IPS DF 6.9 (cell line): ENCODE results near the gene PEX3.

Experiments
- DNase-seq: peaks from one replicate; pipeline ENCODE4 v3.0.0-alpha.2; 2013; ENCODE audit warnings: low read depth, low spot score
- H3K27ac ChIP-seq: one replicate; pipeline ENCODE4 v1.5.1; 2013; ENCODE audit warnings: low read length, control low read depth
- H3K27me3 ChIP-seq: 2 replicates; pipeline ENCODE4 v1.6.1; 2013; ENCODE audit warnings: mild to moderate bottlenecking, low read length; ENCODE audit not compliant: control insufficient read depth, insufficient read depth
- H3K36me3 ChIP-seq: 2 replicates; pipeline ENCODE4 v1.6.1; 2013; ENCODE audit warnings: low read length; ENCODE audit not compliant: control insufficient read depth, insufficient read depth
- H3K4me1 ChIP-seq: 2 replicates; pipeline ENCODE4 v1.6.1; 2013; ENCODE audit warnings: low read length; ENCODE audit not compliant: control insufficient read depth, insufficient read depth
- H3K4me3 ChIP-seq: 2 replicates; pipeline ENCODE4 v1.5.1; 2013; ENCODE audit warnings: mild to moderate bottlenecking, low read length
- H3K9me3 ChIP-seq: 2 replicates; pipeline ENCODE4 v1.6.1; 2013; ENCODE audit warnings: low read length, inconsistent platforms; ENCODE audit not compliant: control insufficient read depth, insufficient read depth
- WGBS: extraction: QIAGEN DNeasy Blood & Tissue Kit; methylation state at CpG from one replicate; pipeline ENCODE4 v1.1.7; 2013; ENCODE audit warnings: mixed read lengths, missing lambda C conversion rate; ENCODE audit not compliant: insufficient read length, insufficient coverage; 5-methylcytosine and 5-hydroxymethylcytosine counted together

The PEX3 gene

GRCh38 chr6:143516690-143517446, 66.3 kb downstream of the PEX3 start:
- WGBS, result no CpG with 5 or more reads among the region's 2 CpGs
- DNase-seq, result no peak
- Histone ChIP-seq H3K36me3 (no peaks in the 10 kb centered on the region), H3K4me3 (no peak overlapping the region), H3K27me3 (no peaks in the 10 kb centered on the region; the same call in 1 of the 2 replicates), H3K27ac (no peak overlapping the region), H3K9me3 (no peaks in the 10 kb centered on the region), H3K4me1 (peaks cover 3% of the 10 kb centered on the region)

GRCh38 chr6:143517447-143517773, 66.8 kb downstream of the PEX3 start:
- Histone ChIP-seq H3K9me3 (no peaks in the 10 kb centered on the region), H3K4me1 (peaks cover 2% of the 10 kb centered on the region), H3K27me3 (no peaks in the 10 kb centered on the region; the same call in 1 of the 2 replicates), H3K36me3 (no peaks in the 10 kb centered on the region), H3K27ac (no peak overlapping the region), H3K4me3 (no peak overlapping the region)
- WGBS, result no CpG with 5 or more reads among the region's 3 CpGs
- no peak for DNase-seq

- no peaks in the 10 kb centered on the region; the same call in 1 of the 2 replicates for H3K27me3 ChIP-seq
- H3K4me1 ChIP-seq, result peaks cover 2% of the 10 kb centered on the region
- H3K4me3 ChIP-seq, result no peak overlapping the region
- WGBS, result no CpG with 5 or more reads among the region's 8 CpGs
- H3K36me3 ChIP-seq, result no peaks in the 10 kb centered on the region
- DNase-seq, result no peak
- no peaks in the 10 kb centered on the region for H3K9me3 ChIP-seq
- H3K27ac ChIP-seq, result no peak overlapping the region
Observed at GRCh38 chr6:143522039-143522600, 71.5 kb downstream of the PEX3 start.

GRCh38 chr6:143525356-143525755, 74.8 kb downstream of the PEX3 start:
- no CpG with 5 or more reads among the region's 1 CpG for WGBS
- Histone ChIP-seq H3K27ac (no peak overlapping the region), H3K4me3 (no peak overlapping the region), H3K4me1 (no peaks in the 10 kb centered on the region), H3K9me3 (no peaks in the 10 kb centered on the region), H3K27me3 (no peaks in the 10 kb centered on the region), H3K36me3 (no peaks in the 10 kb centered on the region)
- DNase-seq, result no peak

DNA sequence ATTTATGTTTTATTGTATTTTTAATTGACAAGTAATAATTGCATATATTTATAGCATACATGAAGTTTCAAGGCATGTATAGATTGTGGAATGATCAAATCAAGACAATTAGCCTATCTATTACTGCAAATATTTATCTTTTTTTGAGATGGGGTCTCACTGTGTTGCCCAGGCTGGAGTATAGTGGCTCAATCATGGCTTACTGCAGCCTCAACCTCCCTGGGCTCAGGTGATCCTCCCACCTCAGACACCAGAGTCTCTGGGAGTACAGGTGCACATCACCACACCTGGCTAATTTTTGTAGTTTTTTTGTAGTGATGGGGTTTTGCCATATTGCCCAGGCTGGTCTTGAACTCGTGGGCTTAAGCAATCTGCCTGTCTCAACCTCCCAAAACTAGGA, 77.1 kb downstream of the PEX3 start:
- no CpG with 5 or more reads among the region's 1 CpG for WGBS
- DNase-seq, result no peak
- no peaks in the 10 kb centered on the region for H3K27me3 ChIP-seq
- H3K36me3 ChIP-seq, result no peaks in the 10 kb centered on the region
- H3K4me3 ChIP-seq, result no peak overlapping the region
- no peak overlapping the region for H3K27ac ChIP-seq
- H3K9me3 ChIP-seq, result no peaks in the 10 kb centered on the region
- H3K4me1 ChIP-seq, result no peaks in the 10 kb centered on the region

DNA sequence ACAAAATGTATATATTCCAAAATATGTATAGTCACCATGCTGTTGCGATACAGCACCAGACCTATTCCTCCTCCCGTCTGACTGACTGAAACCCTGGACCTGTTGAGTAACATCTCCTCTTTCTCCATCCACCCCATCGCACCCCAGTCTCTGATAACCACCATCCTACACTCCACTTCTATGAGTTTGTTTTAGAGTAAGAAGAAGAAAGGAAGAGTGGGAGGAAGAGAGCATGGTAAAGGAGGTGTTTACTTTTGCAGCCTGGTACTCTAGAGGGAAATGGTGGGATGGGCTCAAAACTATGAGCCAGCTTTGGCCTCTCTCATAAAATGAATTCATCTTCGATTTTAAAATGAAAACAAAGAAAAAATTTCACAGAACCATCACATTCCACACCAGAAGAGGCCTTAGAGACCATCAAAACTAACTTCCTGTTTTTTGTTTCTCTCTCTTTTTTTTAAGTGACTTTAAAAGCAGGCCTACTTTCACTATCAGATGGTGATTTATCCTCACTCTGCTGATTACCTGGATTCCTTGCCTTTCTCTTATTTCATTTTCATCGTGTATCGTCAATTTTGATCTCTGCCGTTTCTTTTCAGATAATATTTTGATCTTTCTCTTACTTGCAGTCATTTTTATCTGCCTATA, 77.7 kb downstream of the PEX3 start:
- DNase-seq, result no peak
- Histone ChIP-seq H3K36me3 (no peaks in the 10 kb centered on the region), H3K4me1 (no peaks in the 10 kb centered on the region), H3K27me3 (no peaks in the 10 kb centered on the region), H3K9me3 (no peaks in the 10 kb centered on the region), H3K4me3 (no peak overlapping the region), H3K27ac (no peak overlapping the region)
- no CpG with 5 or more reads among the region's 7 CpGs for WGBS

DNA sequence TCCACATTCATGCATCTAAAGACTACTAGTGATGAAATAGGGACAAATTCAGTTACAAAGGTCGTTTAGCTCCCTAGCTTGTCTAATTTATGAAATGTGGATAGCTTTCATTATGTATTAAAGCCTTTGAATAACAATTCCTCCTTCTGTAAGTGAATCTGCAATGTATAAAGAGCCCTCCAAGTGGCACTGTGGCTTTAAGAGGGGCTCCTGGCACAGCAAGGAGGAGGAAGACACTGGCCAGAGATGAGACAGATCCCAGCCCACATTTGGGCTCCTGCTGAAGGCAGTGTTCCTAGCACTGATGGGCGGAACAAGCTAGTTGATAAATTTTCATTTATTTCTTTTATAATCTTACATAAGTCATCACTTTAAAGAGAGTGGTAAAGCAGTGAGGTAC, 78.5 kb downstream of the PEX3 start:
- Histone ChIP-seq H3K9me3 (no peaks in the 10 kb centered on the region), H3K27ac (no peak overlapping the region), H3K36me3 (no peaks in the 10 kb centered on the region), H3K4me3 (no peak overlapping the region), H3K4me1 (no peaks in the 10 kb centered on the region), H3K27me3 (no peaks in the 10 kb centered on the region)
- no peak for DNase-seq
- no CpG with 5 or more reads among the region's 2 CpGs for WGBS

- H3K4me3 ChIP-seq, result no peak overlapping the region
- peaks cover 4% of the 10 kb centered on the region; the same call in 1 of the 2 replicates for H3K27me3 ChIP-seq
- H3K36me3 ChIP-seq, result no peaks in the 10 kb centered on the region
- no peaks in the 10 kb centered on the region for H3K4me1 ChIP-seq
- H3K9me3 ChIP-seq, result no peaks in the 10 kb centered on the region
- DNase-seq, result no peak
- no CpG with 5 or more reads among the region's 5 CpGs for WGBS
- H3K27ac ChIP-seq, result no peak overlapping the region
Observed at GRCh38 chr6:143531720-143532499, 81.3 kb downstream of the PEX3 start.

DNA sequence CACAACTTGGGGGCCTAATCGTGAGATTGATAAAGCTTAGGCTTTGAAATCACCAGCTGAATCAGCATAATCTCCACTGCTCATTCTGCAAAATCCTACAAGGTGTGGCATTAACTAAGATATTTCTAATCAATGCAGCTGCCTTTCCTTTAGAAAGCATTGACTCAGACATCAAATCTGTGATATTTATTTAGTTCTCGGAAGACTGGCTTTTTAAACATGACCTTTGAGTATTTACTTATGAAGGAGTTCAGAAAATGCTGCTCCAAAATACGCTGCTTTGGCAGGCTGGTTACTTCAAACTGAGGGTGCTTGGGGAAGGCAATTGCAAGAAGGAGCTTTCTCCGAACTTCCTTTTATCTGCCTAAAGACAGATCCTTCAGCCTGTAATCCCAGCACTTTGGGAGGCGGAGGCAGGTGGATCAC, 84.6 kb downstream of the PEX3 start:
- Histone ChIP-seq H3K27me3 (peaks cover 4% of the 10 kb centered on the region; the same call in 1 of the 2 replicates), H3K4me3 (no peak overlapping the region), H3K27ac (no peak overlapping the region), H3K36me3 (no peaks in the 10 kb centered on the region), H3K4me1 (no peaks in the 10 kb centered on the region; the same call in 1 of the 2 replicates), H3K9me3 (no peaks in the 10 kb centered on the region)
- no peak for DNase-seq
- no CpG with 5 or more reads among the region's 5 CpGs for WGBS

DNA sequence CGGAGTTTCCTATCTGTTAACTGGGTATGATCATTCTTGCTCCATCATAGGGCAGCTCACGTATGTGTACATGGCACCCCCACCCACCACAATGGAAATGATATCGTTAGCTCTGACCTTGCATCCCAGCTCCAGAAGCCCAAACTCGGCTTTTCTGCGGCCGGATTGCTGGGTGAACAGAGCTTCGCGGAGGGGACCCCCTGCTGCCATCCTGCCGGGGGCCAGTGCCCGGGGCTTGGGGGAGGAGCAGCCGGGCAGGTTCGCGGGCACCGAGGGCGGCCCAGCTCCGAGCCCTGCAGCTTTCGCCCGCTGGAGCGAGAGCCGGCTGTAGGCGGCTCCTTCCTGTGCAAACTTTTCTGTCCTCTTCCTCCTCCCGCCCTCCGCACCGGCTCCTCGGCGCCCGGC, 85.9 kb downstream of the PEX3 start:
- no peak overlapping the region for H3K27ac ChIP-seq
- H3K9me3 ChIP-seq, result no peaks in the 10 kb centered on the region
- no peak for DNase-seq
- peak overlapping the region; percentile 30; the same call in 1 of the 2 replicates for H3K4me3 ChIP-seq
- WGBS, result no CpG with 5 or more reads among the region's 27 CpGs
- no peaks in the 10 kb centered on the region; the same call in 1 of the 2 replicates for H3K4me1 ChIP-seq
- H3K27me3 ChIP-seq, result peaks cover 4% of the 10 kb centered on the region; the same call in 1 of the 2 replicates
- no peaks in the 10 kb centered on the region for H3K36me3 ChIP-seq
